ENCODE results near the gene GPR17. TPM values are rescaled to one million over a fixed set of nuclear protein-coding genes. Genes with fewer than 3 reads are reported as not detected.

GPR17 gene
- total RNA-seq, 2 donors from 2014 or later = 0.24 TPM; not detected in 1

DNA sequence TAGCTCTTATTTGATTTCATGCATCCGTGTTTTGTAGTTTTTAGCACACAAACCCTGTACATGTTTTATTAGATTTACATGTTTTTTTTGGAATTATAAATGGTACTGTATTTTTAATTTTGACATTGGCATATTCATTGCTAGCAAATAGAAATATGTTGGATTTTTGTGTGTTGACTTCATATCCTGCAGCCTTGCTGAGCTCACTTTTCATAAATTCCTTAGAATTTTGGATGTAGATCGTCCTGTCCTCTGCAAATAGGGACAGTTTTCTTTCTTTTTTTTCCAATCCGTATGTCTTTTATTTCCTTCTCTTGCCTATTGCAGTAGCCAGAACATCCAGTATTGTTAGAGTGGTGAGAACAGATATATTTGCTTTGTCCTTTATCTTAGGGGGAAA is 46.7 kb upstream of the GPR17 start:
- Histone ChIP-seq H3K36me3 (ENCODE audit: control insufficient read depth, insufficient read depth, low read length) (no peaks in the 10 kb centered on the region), H3K27ac (ENCODE audit: low read depth, low read length) (no peak overlapping the region), H3K9me3 (ENCODE audit: control insufficient read depth, low read length) (no peaks in the 10 kb centered on the region), H3K27me3 (ENCODE audit: control insufficient read depth, insufficient read depth, low read length, poor library complexity, severe bottlenecking) (no peaks in the 10 kb centered on the region), H3K4me3 (ENCODE audit: low read length) (no peak overlapping the region), H3K9ac (ENCODE audit: extremely low read depth, low read length, poor library complexity, severe bottlenecking) (no peak overlapping the region), H3K4me1 (ENCODE audit: control insufficient read depth, insufficient read depth, low read length) (no peaks in the 10 kb centered on the region)
- Mint-ChIP-seq H3K27me3 (ENCODE audit: insufficient read depth) (peaks cover 2% of the 10 kb centered on the region), H3K9me3 (peaks cover 10% of the 10 kb centered on the region), H3K36me3 (ENCODE audit: low read depth) (no peaks in the 10 kb centered on the region), H3K4me3 (no peak overlapping the region), H3K27ac (no peak overlapping the region), H3K4me1 (no peaks in the 10 kb centered on the region)
- DNase-seq = no peak
- TF ChIP-seq, protein P1, sequence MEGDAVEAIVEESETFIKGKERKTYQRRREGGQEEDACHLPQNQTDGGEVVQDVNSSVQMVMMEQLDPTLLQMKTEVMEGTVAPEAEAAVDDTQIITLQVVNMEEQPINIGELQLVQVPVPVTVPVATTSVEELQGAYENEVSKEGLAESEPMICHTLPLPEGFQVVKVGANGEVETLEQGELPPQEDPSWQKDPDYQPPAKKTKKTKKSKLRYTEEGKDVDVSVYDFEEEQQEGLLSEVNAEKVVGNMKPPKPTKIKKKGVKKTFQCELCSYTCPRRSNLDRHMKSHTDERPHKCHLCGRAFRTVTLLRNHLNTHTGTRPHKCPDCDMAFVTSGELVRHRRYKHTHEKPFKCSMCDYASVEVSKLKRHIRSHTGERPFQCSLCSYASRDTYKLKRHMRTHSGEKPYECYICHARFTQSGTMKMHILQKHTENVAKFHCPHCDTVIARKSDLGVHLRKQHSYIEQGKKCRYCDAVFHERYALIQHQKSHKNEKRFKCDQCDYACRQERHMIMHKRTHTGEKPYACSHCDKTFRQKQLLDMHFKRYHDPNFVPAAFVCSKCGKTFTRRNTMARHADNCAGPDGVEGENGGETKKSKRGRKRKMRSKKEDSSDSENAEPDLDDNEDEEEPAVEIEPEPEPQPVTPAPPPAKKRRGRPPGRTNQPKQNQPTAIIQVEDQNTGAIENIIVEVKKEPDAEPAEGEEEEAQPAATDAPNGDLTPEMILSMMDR (conservative IDR thresholded peaks at IDR 0.05) = no peak
- WGBS, 2 experiments (ENCODE audit: insufficient coverage in 1 of 2, insufficient read length in 1 of 2) = 82% methylated on average over 3 of the region's 3 CpGs; no CpG with 5 or more reads in 1 of the 2 experiments

DNA sequence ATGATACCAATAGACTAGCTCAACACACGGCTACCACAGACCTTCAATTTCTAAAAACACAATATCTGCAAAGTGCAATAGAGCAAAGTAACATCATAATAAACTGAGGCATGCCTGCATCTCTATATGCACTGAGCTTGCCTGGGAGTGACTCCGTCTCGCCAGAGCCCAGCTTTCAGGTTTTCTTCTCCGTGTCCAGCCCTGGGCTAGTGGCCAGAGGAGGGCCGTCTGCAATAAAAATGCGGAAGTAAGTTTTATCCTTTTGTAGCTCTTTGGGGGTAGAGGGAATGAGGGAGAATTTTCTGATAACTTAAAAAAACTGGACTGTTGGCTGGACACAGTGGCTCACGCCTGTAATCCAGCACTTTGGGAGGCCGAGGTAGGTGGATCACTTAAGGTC is 41.0 kb upstream of the GPR17 start:
- Mint-ChIP-seq H3K36me3 (ENCODE audit: low read depth) (no peaks in the 10 kb centered on the region), H3K27me3 (ENCODE audit: insufficient read depth) (peaks cover 2% of the 10 kb centered on the region), H3K27ac (no peak overlapping the region), H3K4me1 (no peaks in the 10 kb centered on the region), H3K4me3 (no peak overlapping the region), H3K9me3 (peaks cover 8% of the 10 kb centered on the region)
- no peaks in the 10 kb centered on the region for H3K9me3 ChIP-seq (ENCODE audit: control insufficient read depth, low read length)
- H3K36me3 ChIP-seq (ENCODE audit: control insufficient read depth, insufficient read depth, low read length) = no peaks in the 10 kb centered on the region
- peak; percentile 10 for DNase-seq
- no peaks in the 10 kb centered on the region for H3K4me1 ChIP-seq (ENCODE audit: control insufficient read depth, insufficient read depth, low read length)
- 89 to 93% methylated on average over 7 to 8 of the region's 8 CpGs for WGBS, 2 experiments (ENCODE audit: insufficient coverage in 1 of 2, insufficient read length in 1 of 2)
- no peak overlapping the region for H3K27ac ChIP-seq (ENCODE audit: low read depth, low read length)
- no peak overlapping the region for H3K9ac ChIP-seq (ENCODE audit: extremely low read depth, low read length, poor library complexity, severe bottlenecking)
- TF ChIP-seq, protein P1 (conservative IDR thresholded peaks at IDR 0.05) = no peak
- no peak overlapping the region for H3K4me3 ChIP-seq (ENCODE audit: low read length)
- no peaks in the 10 kb centered on the region for H3K27me3 ChIP-seq (ENCODE audit: control insufficient read depth, insufficient read depth, low read length, poor library complexity, severe bottlenecking)

- TF ChIP-seq, protein P1 (conservative IDR thresholded peaks at IDR 0.05) = no peak
- peak; percentile 31 for DNase-seq
Measured at GRCh38 chr2:127605691-127606263, 40.2 kb upstream of the GPR17 start.

More at GRCh38 chr2:127605691-127606263, 40.2 kb upstream of the GPR17 start:
- Histone ChIP-seq H3K9me3 (ENCODE audit: control insufficient read depth, low read length) (no peaks in the 10 kb centered on the region), H3K27ac (ENCODE audit: low read depth, low read length) (no peak overlapping the region), H3K4me3 (ENCODE audit: low read length) (no peak overlapping the region), H3K4me1 (ENCODE audit: control insufficient read depth, insufficient read depth, low read length) (no peaks in the 10 kb centered on the region), H3K36me3 (ENCODE audit: control insufficient read depth, insufficient read depth, low read length) (no peaks in the 10 kb centered on the region), H3K9ac (ENCODE audit: extremely low read depth, low read length, poor library complexity, severe bottlenecking) (no peak overlapping the region), H3K27me3 (ENCODE audit: control insufficient read depth, insufficient read depth, low read length, poor library complexity, severe bottlenecking) (no peaks in the 10 kb centered on the region)
- WGBS, 2 experiments (ENCODE audit: insufficient coverage in 1 of 2, insufficient read length in 1 of 2) = 78 to 93% methylated on average over 3 to 7 of the region's 7 CpGs
- H3K9me3 Mint-ChIP-seq = peaks cover 8% of the 10 kb centered on the region
- H3K36me3 Mint-ChIP-seq (ENCODE audit: low read depth) = no peaks in the 10 kb centered on the region
- no peak overlapping the region for H3K4me3 Mint-ChIP-seq
- no peak overlapping the region for H3K27ac Mint-ChIP-seq
- H3K27me3 Mint-ChIP-seq (ENCODE audit: insufficient read depth) = peaks cover 2% of the 10 kb centered on the region
- H3K4me1 Mint-ChIP-seq = no peaks in the 10 kb centered on the region

All from endodermal cell (in vitro differentiated cells).